WTC11 (cell line): ENCODE results near the gene SAMSN1.
"Not testable (repeated sequence)": the region's sequence is repeated elsewhere in the genome, so short reads cannot be mapped to it uniquely, and the experiment has no call there.

Experiments used
- MYBL2 ChIP-seq: sonication (generic); formaldehyde crosslinking; IDR thresholded peaks from 2 replicates; pipeline ENCODE4 v1.8.1; 2023; ENCODE audit warnings: mild to moderate bottlenecking, moderate library complexity, missing genetic modification reagents
- SP1 ChIP-seq: sonication (generic); formaldehyde crosslinking; conservative IDR thresholded peaks from 2 replicates; pipeline ENCODE4 v1.8.1; 2022; ENCODE audit warnings: missing genetic modification reagents
- TF ChIP-seq, protein P1 (sequence below): fragments of 200-600 bp; IDR thresholded peaks from 2 replicates; pipeline ENCODE4 v1.8.0; 2022; ENCODE audit warnings: antibody characterized with exemption
- TF ChIP-seq, protein P2 (sequence below): sonication (generic); formaldehyde crosslinking; conservative IDR thresholded peaks from 2 replicates; pipeline ENCODE4 v1.8.1; 2022; ENCODE audit warnings: mild to moderate bottlenecking, missing genetic modification reagents
- TF ChIP-seq, protein P3 (sequence below): sonication (generic); formaldehyde crosslinking; IDR thresholded peaks from 2 replicates; pipeline ENCODE4 v1.8.1; 2022; ENCODE audit warnings: mild to moderate bottlenecking, missing genetic modification reagents, moderate library complexity, borderline replicate concordance
- TF ChIP-seq, protein P4 (sequence below): sonication (generic); formaldehyde crosslinking; IDR thresholded peaks from 2 replicates; pipeline ENCODE4 v1.8.0; 2022; ENCODE audit warnings: mild to moderate bottlenecking, missing genetic modification reagents

DNA sequence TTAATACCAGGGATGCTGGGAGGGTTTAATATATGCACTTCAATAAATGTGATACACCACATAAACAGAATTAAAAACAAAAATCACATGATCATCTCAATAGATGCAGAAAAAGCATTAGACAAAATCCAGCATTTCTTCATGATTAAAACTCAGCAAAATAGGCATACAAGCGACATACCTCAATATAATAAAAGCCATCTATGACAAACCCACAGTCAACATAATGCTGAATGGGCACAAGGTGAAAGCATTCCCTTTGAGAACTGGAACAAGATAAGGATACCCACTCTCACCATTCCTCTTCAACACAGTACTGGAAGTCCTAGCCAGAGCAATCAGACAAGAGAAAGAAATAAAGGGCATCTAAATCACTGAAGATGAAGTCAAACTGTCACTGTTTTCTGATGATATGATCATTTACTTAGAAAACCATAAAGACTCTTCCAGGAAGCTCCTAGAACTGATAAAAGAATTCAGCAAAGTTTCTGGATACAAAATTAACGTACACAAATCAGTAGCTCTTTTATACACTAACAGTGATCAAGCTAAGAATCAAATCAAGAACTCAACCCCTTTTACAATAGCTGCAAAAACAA lies 39.2 kb downstream of the SAMSN1 start:
- TF ChIP-seq, protein P1, sequence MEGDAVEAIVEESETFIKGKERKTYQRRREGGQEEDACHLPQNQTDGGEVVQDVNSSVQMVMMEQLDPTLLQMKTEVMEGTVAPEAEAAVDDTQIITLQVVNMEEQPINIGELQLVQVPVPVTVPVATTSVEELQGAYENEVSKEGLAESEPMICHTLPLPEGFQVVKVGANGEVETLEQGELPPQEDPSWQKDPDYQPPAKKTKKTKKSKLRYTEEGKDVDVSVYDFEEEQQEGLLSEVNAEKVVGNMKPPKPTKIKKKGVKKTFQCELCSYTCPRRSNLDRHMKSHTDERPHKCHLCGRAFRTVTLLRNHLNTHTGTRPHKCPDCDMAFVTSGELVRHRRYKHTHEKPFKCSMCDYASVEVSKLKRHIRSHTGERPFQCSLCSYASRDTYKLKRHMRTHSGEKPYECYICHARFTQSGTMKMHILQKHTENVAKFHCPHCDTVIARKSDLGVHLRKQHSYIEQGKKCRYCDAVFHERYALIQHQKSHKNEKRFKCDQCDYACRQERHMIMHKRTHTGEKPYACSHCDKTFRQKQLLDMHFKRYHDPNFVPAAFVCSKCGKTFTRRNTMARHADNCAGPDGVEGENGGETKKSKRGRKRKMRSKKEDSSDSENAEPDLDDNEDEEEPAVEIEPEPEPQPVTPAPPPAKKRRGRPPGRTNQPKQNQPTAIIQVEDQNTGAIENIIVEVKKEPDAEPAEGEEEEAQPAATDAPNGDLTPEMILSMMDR: not testable (repeated sequence)
- TF ChIP-seq MYBL2, SP1 (CRISPR knock-in tag): not testable (repeated sequence)
- TF ChIP-seq, protein P2, sequence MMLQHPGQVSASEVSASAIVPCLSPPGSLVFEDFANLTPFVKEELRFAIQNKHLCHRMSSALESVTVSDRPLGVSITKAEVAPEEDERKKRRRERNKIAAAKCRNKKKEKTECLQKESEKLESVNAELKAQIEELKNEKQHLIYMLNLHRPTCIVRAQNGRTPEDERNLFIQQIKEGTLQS (CRISPR knock-in tag): not testable (repeated sequence)
- TF ChIP-seq, protein P3, sequence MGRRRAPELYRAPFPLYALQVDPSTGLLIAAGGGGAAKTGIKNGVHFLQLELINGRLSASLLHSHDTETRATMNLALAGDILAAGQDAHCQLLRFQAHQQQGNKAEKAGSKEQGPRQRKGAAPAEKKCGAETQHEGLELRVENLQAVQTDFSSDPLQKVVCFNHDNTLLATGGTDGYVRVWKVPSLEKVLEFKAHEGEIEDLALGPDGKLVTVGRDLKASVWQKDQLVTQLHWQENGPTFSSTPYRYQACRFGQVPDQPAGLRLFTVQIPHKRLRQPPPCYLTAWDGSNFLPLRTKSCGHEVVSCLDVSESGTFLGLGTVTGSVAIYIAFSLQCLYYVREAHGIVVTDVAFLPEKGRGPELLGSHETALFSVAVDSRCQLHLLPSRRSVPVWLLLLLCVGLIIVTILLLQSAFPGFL: not testable (repeated sequence)
- TF ChIP-seq, protein P4, sequence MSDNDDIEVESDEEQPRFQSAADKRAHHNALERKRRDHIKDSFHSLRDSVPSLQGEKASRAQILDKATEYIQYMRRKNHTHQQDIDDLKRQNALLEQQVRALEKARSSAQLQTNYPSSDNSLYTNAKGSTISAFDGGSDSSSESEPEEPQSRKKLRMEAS (CRISPR knock-in tag): not testable (repeated sequence)
